Choroid plexus epithelial cell (primary cell): ENCODE data around the gene IL22.

Experiments
- DNase-seq: peaks from one replicate; pipeline ENCODE4 v3.0.0-alpha.2; 2010; ENCODE audit warnings: low read depth
- H3K4me3 ChIP-seq: 2 replicates; pipeline ENCODE4 v1.5.1; 2011; ENCODE audit warnings: low read depth, mild to moderate bottlenecking, control low read depth, low read length, moderate library complexity
- CTCF ChIP-seq: conservative IDR thresholded peaks from 2 replicates; pipeline ENCODE4 v1.5.1; 2011; ENCODE audit warnings: low read depth, mild to moderate bottlenecking, control low read depth, inconsistent platforms, low read length, moderate library complexity

Gene IL22

DNA sequence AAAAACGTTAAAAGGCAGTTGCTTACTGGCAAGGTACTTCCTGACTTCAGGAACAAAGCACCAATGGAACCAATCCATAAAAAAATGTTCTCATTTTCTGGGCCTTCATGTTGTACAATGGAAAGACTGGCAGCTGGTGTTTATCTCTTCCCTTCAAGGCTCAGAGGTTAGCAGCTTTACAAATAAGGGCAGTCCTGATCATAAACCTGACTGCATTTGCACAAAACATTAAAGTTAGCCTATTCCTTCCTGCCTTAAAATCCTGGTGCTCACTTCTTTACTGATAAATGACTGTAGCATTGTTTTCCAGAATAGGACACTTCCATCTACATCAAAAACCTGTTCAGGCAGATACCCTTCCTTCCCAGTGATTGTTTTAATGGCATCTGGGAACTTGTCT is 47.0 kb downstream of the IL22 start:
- no peak overlapping the region for H3K4me3 ChIP-seq
- TF ChIP-seq CTCF = no peak
- no peak for DNase-seq

GRCh38 chr12:68203460-68203875 is 49.9 kb downstream of the IL22 start:
- DNase-seq = no peak
- no peak overlapping the region for H3K4me3 ChIP-seq
- no peak for TF ChIP-seq CTCF

- H3K4me3 ChIP-seq = no peak overlapping the region
- peak; percentile 52 for DNase-seq
- no peak for TF ChIP-seq CTCF
Observed at GRCh38 chr12:68200854-68201253, 52.5 kb downstream of the IL22 start.

DNA sequence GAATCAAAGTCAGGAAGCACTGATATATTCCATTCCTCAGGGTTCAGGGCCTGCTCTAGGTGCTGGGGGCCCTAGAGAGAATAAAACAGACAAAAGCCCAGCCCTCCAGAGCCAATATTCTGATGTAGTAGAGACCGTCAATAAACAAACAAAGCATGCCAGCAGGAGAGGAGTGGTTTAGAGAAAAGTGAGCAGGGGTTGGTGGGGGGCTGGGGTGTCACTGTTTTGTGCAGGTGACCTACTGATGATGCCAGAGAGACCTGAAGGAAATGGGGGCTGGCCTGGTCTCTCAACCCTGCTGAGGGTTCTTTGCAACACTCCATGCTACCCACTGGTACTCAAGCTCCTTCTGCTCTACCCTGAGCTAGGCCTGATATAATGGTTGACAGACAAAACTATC is 54.3 kb downstream of the IL22 start:
- no peak overlapping the region for H3K4me3 ChIP-seq
- TF ChIP-seq CTCF = no peak
- no peak for DNase-seq

GRCh38 chr12:68198507-68199086 is 54.8 kb downstream of the IL22 start:
- H3K4me3 ChIP-seq = no peak overlapping the region
- no peak for DNase-seq
- no peak for TF ChIP-seq CTCF
